Neuronal stem cell (in vitro differentiated cells): ENCODE results near the gene PDPR.

Source experiments
- DNase-seq: peaks from one replicate; pipeline ENCODE4 v3.0.0-alpha.2; 2013; ENCODE audit warnings: low spot score
- H2AFZ ChIP-seq: one replicate; pipeline ENCODE4 v1.6.1; 2013; ENCODE audit warnings: mild to moderate bottlenecking, low read length, inconsistent platforms
- H2AK5ac ChIP-seq: 2 replicates; pipeline ENCODE4 v1.6.1; 2013; ENCODE audit warnings: low read depth, mild to moderate bottlenecking, inconsistent platforms, low read length, moderate library complexity, mixed read lengths
- H2BK120ac ChIP-seq: 2 replicates; pipeline ENCODE4 v1.6.1; 2013; ENCODE audit warnings: low read depth, mild to moderate bottlenecking, inconsistent platforms, low read length, moderate library complexity, mixed read lengths
- H2BK12ac ChIP-seq: one replicate; pipeline ENCODE4 v1.6.1; 2013; ENCODE audit warnings: low read length, inconsistent platforms
- H2BK15ac ChIP-seq: 2 replicates; pipeline ENCODE4 v1.6.1; 2013; ENCODE audit warnings: mild to moderate bottlenecking, low read length, inconsistent platforms, mixed read lengths
- H2BK5ac ChIP-seq: one replicate; pipeline ENCODE4 v1.6.1; 2013; ENCODE audit warnings: inconsistent platforms, mild to moderate bottlenecking, low read length, moderate library complexity
- H3K14ac ChIP-seq: one replicate; pipeline ENCODE4 v1.6.1; 2013; ENCODE audit warnings: low read length, inconsistent platforms
- H3K18ac ChIP-seq: 2 replicates; pipeline ENCODE4 v1.6.1; 2013; ENCODE audit warnings: low read length, inconsistent platforms
- H3K23ac ChIP-seq: 2 replicates; pipeline ENCODE4 v1.6.1; 2013; ENCODE audit warnings: low read depth, mild to moderate bottlenecking, mixed read lengths, low read length, inconsistent platforms; ENCODE audit not compliant: poor library complexity
- H3K27ac ChIP-seq: replicated peaks from 3 replicates; pipeline ENCODE4 v1.5.1; 2013; ENCODE audit warnings: low read length, inconsistent platforms
- H3K27me3 ChIP-seq, 3 experiments: 2 replicates each; pipeline ENCODE4 v1.6.1; 2013; ENCODE audit warnings: low read length in 3 of 3, mild to moderate bottlenecking in 2 of 3, inconsistent platforms in 1 of 3, low read depth in 1 of 3, mixed read lengths in 1 of 3, moderate library complexity in 1 of 3; ENCODE audit not compliant: control insufficient read depth in 3 of 3, insufficient read depth in 3 of 3
- H3K36me3 ChIP-seq, 2 donors: replicated peaks in 1 of 2; 2 replicates each; pipeline ENCODE4 v1.6.1; 2013; ENCODE audit warnings: low read length in 2 of 2; ENCODE audit not compliant: control insufficient read depth in 2 of 2, insufficient read depth in 2 of 2
- H3K4ac ChIP-seq: 2 replicates; pipeline ENCODE4 v1.6.1; 2013; ENCODE audit warnings: inconsistent platforms, mild to moderate bottlenecking, low read length, moderate library complexity
- H3K4me1 ChIP-seq, 2 donors: 1 replicate in 1 of 2; 2 replicates in 1 of 2; pipeline ENCODE4 v1.6.1; 2013; ENCODE audit warnings: low read length in 2 of 2, low read depth in 1 of 2; ENCODE audit not compliant: control insufficient read depth in 2 of 2, insufficient read depth in 1 of 2
- H3K4me2 ChIP-seq: one replicate; pipeline ENCODE4 v1.6.1; 2013; ENCODE audit warnings: mild to moderate bottlenecking, low read length, inconsistent platforms; ENCODE audit not compliant: insufficient read depth, poor library complexity, severe bottlenecking
- H3K4me3 ChIP-seq, 2 donors: 2 replicates each; pipeline ENCODE4 v1.5.1; 2013; ENCODE audit warnings: low read length in 2 of 2, mild to moderate bottlenecking in 2 of 2, inconsistent platforms in 1 of 2, moderate library complexity in 1 of 2
- H3K79me1 ChIP-seq: one replicate; pipeline ENCODE4 v1.6.1; 2013; ENCODE audit warnings: low read depth, mild to moderate bottlenecking, inconsistent platforms, low read length, moderate library complexity
- H3K9ac ChIP-seq: one replicate; pipeline ENCODE4 v1.6.1; 2013; ENCODE audit warnings: mild to moderate bottlenecking, low read depth, low read length, inconsistent platforms; ENCODE audit not compliant: poor library complexity
- H3K9me3 ChIP-seq, 2 donors: replicated peaks in 1 of 2; 2 replicates each; pipeline versions ENCODE3 to v1.6.1; 2013; ENCODE audit warnings: low read length in 2 of 2, mild to moderate bottlenecking in 2 of 2, inconsistent platforms in 1 of 2, low read depth in 1 of 2, mixed read lengths in 1 of 2, moderate library complexity in 1 of 2; ENCODE audit not compliant: control insufficient read depth in 2 of 2, insufficient read depth in 1 of 2
- H4K8ac ChIP-seq: one replicate; pipeline ENCODE4 v1.6.1; 2013; ENCODE audit warnings: low read depth, mild to moderate bottlenecking, inconsistent platforms, low read length, moderate library complexity
- H4K91ac ChIP-seq: one replicate; pipeline ENCODE4 v1.6.1; 2013; ENCODE audit warnings: low read length, low read depth, mild to moderate bottlenecking, inconsistent platforms; ENCODE audit not compliant: poor library complexity
- WGBS, 2 donors: extraction: QIAGEN DNeasy Blood & Tissue Kit; methylation state at CpG; one replicate each; pipeline ENCODE4 v1.1.7; 2013; ENCODE audit warnings: missing lambda C conversion rate in 2 of 2, mixed read lengths in 1 of 2; ENCODE audit not compliant: insufficient read length in 2 of 2, insufficient replicate concordance in 1 of 2; ENCODE audit errors: extremely low coverage in 2 of 2; 5-methylcytosine and 5-hydroxymethylcytosine counted together

The PDPR gene

DNA sequence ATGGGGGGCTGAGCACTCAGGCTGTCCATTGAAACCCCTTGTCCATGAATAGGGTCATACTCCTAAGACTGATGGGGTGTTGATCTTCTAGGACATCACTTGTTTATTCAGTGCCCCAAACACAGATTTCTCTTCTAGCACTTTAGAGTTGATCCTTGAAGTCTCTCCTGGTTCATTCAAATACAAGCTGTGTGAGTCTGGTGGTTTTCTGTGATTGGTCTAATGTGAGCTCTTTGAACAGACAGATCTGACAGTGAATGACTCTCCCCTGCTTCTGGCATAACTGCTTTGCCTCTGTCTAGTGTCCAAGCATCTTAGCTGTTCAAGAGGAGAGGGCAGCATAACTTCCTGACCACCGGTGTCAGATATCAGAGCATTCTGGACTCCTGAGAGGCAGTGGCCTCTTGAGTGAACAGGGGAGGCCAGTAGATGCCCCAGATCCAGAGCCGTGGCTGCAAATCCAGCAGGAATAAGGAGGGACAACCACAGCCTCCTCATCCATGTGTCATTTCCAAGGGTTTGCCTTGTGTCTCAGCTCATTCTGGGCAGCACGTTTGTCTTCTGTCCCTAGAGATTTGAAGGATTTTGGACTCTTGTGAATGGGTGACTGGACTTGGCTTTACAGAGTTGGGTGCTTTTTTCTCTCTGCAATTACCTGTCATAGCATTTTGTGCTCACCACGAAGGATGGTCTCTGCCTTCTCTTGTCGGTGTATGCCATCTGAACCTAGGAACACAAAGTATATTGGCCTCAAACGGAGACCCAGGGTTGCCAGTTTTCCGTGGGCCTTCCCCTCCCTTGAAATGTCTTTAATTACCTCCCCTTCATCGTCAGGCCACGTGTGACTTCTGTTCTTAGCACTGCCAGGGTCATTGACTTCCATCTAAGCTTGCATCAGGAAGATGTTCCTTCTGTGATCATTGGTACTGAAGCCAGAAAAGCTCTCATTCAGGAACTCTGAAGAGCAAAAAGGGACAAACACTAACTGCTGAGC is 45.5 kb downstream of the PDPR start:
- Histone ChIP-seq H3K4me2 (no peak overlapping the region), H2BK5ac (no peak overlapping the region), H4K8ac (no peak overlapping the region), H3K4ac (no peak overlapping the region), H3K27me3 (no peaks in the 10 kb centered on the region), H2BK12ac (no peak overlapping the region), H2BK15ac (no peak overlapping the region), H3K9me3 (no peaks in the 10 kb centered on the region), H2AFZ (no peak overlapping the region), H3K36me3 (peaks cover 41 to 81% of the 10 kb centered on the region in 2 donors), H4K91ac (no peak overlapping the region), H3K9ac (no peak overlapping the region), H3K18ac (no peak overlapping the region), H3K27ac (no peak overlapping the region), H2BK120ac (no peak overlapping the region), H3K4me3 (no peak overlapping the region), H2AK5ac (no peak overlapping the region), H3K23ac (no peak overlapping the region), H3K14ac (no peak overlapping the region), H3K4me1 (peaks cover 0 to 5% of the 10 kb centered on the region in 2 donors), H3K79me1 (no peaks in the 10 kb centered on the region)
- no peak for DNase-seq
- WGBS, 2 donors: no CpG with 5 or more reads among the region's 9 CpGs

DNA sequence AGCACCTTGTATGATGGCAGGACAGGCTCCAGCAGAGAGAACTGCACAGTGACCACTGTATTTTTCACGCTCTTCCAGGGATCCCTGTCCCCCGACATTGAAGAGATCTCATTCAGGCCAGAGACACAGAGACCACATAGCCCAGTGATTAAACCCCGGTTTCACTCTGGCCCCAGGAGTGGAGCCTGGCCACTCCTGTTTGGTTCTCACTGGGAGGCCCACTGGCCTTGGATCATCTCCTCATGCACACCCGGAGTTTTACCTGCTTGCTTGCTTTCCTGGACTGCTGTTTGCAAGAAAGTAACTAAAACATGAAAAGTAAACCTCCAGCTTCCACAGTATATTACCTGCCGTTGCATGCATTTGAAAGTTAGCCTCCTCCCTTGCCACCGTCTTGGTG is 46.3 kb downstream of the PDPR start:
- Histone ChIP-seq H3K4me2 (no peak overlapping the region), H2BK120ac (no peak overlapping the region), H4K8ac (no peak overlapping the region), H2BK12ac (no peak overlapping the region), H3K4me3 (no peak overlapping the region), H3K36me3 (peaks cover 41 to 73% of the 10 kb centered on the region in 2 donors), H3K4ac (no peak overlapping the region), H2AFZ (no peak overlapping the region), H3K9me3 (no peaks in the 10 kb centered on the region), H3K79me1 (no peaks in the 10 kb centered on the region), H3K18ac (no peak overlapping the region), H3K14ac (no peak overlapping the region), H2BK5ac (no peak overlapping the region), H3K27me3 (no peaks in the 10 kb centered on the region), H3K9ac (no peak overlapping the region), H3K27ac (no peak overlapping the region), H2AK5ac (no peak overlapping the region), H2BK15ac (no peak overlapping the region), H3K23ac (no peak overlapping the region), H3K4me1 (peaks cover 0 to 5% of the 10 kb centered on the region in 2 donors), H4K91ac (no peak overlapping the region)
- no peak for DNase-seq
- WGBS, 2 donors: no CpG with 5 or more reads among the region's 6 CpGs

DNA sequence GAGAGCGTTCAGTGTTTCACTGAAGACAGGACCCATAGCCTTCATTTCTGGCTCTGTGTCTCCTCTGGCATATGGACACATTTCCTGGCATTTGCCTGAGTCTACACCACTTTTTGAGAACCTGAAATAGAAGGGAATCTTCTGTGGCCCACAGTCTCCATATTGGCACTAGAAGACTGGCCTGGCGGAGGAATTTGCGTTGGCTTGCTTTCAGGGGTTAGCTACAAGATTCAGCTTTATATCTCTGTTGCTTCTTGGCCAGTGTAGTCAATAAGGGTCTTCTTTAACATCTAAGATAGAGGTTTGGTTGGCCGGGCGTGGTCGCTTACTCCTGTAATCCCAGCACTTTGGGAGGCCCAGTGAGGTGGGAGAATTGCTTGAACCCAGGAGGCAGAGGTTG is 46.7 kb downstream of the PDPR start:
- Histone ChIP-seq H3K27me3 (no peaks in the 10 kb centered on the region), H3K9me3 (no peaks in the 10 kb centered on the region), H3K27ac (no peak overlapping the region), H3K14ac (no peak overlapping the region), H2BK12ac (no peak overlapping the region), H2BK5ac (no peak overlapping the region), H3K9ac (no peak overlapping the region), H2BK120ac (no peak overlapping the region), H2BK15ac (no peak overlapping the region), H3K4ac (no peak overlapping the region), H3K18ac (no peak overlapping the region), H4K91ac (no peak overlapping the region), H3K23ac (no peak overlapping the region), H3K36me3 (peaks cover 41 to 69% of the 10 kb centered on the region in 2 donors), H3K4me1 (peaks cover 0 to 5% of the 10 kb centered on the region in 2 donors), H2AFZ (no peak overlapping the region), H3K79me1 (no peaks in the 10 kb centered on the region), H4K8ac (no peak overlapping the region), H3K4me2 (no peak overlapping the region), H2AK5ac (no peak overlapping the region), H3K4me3 (no peak overlapping the region)
- no CpG with 5 or more reads among the region's 6 CpGs for WGBS, 2 donors
- no peak for DNase-seq

DNA sequence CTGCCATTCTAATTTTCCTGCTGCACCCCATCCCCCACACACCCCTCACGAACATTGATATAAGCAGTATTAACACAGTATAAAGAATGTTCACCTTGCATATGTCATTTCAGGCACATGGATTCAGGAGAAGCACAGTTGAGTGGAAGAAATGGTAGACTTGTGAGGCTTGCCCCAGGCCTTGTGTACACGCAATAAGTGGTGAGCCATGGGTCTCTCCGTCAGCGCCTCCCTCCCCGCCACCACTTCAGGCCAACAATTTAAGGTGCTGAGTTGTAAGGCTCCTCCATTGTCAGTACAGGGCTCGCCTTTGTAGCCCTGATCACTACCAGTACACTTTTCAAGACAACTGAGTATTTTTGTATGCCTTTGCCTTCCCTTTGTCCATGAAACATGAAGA is 47.2 kb downstream of the PDPR start:
- Histone ChIP-seq H3K27ac (no peak overlapping the region), H3K4me3 (no peak overlapping the region), H4K91ac (no peak overlapping the region), H3K4ac (no peak overlapping the region), H3K9ac (no peak overlapping the region), H3K18ac (no peak overlapping the region), H3K36me3 (peaks cover 39 to 64% of the 10 kb centered on the region in 2 donors), H2BK5ac (no peak overlapping the region), H3K23ac (no peak overlapping the region), H2BK120ac (no peak overlapping the region), H2AFZ (no peak overlapping the region), H3K4me1 (peaks cover 0 to 5% of the 10 kb centered on the region in 2 donors), H2BK12ac (no peak overlapping the region), H3K79me1 (no peaks in the 10 kb centered on the region), H2BK15ac (no peak overlapping the region), H3K4me2 (no peak overlapping the region), H2AK5ac (no peak overlapping the region), H4K8ac (no peak overlapping the region), H3K27me3 (no peaks in the 10 kb centered on the region), H3K14ac (no peak overlapping the region), H3K9me3 (no peaks in the 10 kb centered on the region)
- WGBS, 2 donors: no CpG with 5 or more reads among the region's 6 CpGs
- no peak for DNase-seq
